ENCODE results near the gene POLR2I. TPM values are rescaled to one million over a fixed set of nuclear protein-coding genes. Genes with fewer than 3 reads are reported as not detected.
A peak's percentile ranks its signal among the peaks of the same experiment; 100 is the strongest.
"Not testable (repeated sequence)": the region's sequence is repeated elsewhere in the genome, so short reads cannot be mapped to it uniquely, and the experiment has no call there.

POLR2I gene
- total RNA-seq, 1 donor from 2014 or later, result 68.9 TPM

- peaks cover 67% of the 10 kb centered on the region for H3K36me3 Mint-ChIP-seq (ENCODE audit: low read depth)
- H3K9me3 Mint-ChIP-seq, result no peaks in the 10 kb centered on the region
- intact Hi-C loops (cut with micrococcal nuclease), result no loop called here
These were observed 28.3 kb downstream of the POLR2I start for GRCh38 chr19:36086326-36086725.

GRCh38 chr19:36084231-36085009, 30.3 kb downstream of the POLR2I start:
- intact Hi-C loops (cut with micrococcal nuclease), result no loop called here
- H3K9me3 Mint-ChIP-seq, result no peaks in the 10 kb centered on the region
- no peak overlapping the region for H3K4me3 Mint-ChIP-seq (ENCODE audit: low read depth)
- DNase-seq (ENCODE audit: low spot score), result no peak
- H3K4me1 Mint-ChIP-seq (ENCODE audit: low read depth), result no peaks in the 10 kb centered on the region
- peaks cover 64% of the 10 kb centered on the region for H3K36me3 Mint-ChIP-seq (ENCODE audit: low read depth)
- no peak overlapping the region for H3K27ac Mint-ChIP-seq
- H3K27me3 Mint-ChIP-seq (ENCODE audit: low read depth), result no peaks in the 10 kb centered on the region

More at GRCh38 chr19:36086326-36086725, 28.3 kb downstream of the POLR2I start:
- no peak for DNase-seq (ENCODE audit: low spot score)
- Mint-ChIP-seq H3K27me3 (ENCODE audit: low read depth) (no peaks in the 10 kb centered on the region), H3K27ac (no peak overlapping the region), H3K4me1 (ENCODE audit: low read depth) (no peaks in the 10 kb centered on the region), H3K4me3 (ENCODE audit: low read depth) (no peak overlapping the region)

DNA sequence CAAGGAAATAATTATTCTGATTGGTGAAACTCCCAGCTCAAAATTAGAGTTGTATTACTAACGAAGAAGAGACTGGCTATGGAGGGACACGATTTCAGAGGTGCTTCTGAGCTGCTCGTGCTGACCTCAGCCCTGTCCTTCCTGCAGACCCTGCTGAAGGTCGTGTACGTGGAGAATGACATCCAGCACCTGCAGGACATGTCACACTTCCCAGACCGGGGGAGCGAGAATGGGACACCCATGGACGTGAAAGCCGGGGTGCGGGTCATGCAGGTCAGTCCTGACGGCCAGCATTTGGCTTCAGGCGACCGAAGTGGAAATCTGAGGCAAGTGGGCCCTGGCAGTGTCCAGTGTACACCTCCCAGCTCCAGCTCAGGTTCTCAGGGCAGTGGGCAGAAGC, 31.8 kb downstream of the POLR2I start:
- Mint-ChIP-seq H3K4me1 (ENCODE audit: low read depth) (no peaks in the 10 kb centered on the region), H3K27ac (no peak overlapping the region), H3K27me3 (ENCODE audit: low read depth) (no peaks in the 10 kb centered on the region), H3K4me3 (ENCODE audit: low read depth) (no peak overlapping the region), H3K9me3 (no peaks in the 10 kb centered on the region), H3K36me3 (ENCODE audit: low read depth) (peaks cover 60% of the 10 kb centered on the region)
- no peak for DNase-seq (ENCODE audit: low spot score)
- intact Hi-C loops (cut with micrococcal nuclease), result no loop called here

DNA sequence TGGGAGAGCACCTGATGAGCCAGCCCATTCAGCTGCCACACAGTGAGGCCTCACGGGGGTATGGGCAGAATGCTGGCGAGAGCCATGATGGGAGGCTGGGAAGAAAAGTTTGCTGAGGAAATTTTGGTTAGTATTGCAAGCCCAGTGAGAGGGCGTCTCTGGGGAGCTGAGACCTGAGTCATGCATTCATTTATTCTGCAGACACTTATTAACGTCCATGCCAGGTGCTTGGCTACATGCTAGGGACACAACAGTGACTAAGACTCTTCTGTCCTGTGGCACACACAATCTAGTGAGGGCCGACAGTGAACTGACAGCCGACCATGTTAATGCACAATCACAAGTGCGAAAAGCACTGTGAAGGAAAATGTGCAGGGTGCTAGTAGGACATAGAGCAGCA, 32.8 kb downstream of the POLR2I start:
- Mint-ChIP-seq H3K27ac (no peak overlapping the region), H3K27me3 (ENCODE audit: low read depth) (no peaks in the 10 kb centered on the region), H3K9me3 (no peaks in the 10 kb centered on the region), H3K36me3 (ENCODE audit: low read depth) (peaks cover 67% of the 10 kb centered on the region), H3K4me3 (ENCODE audit: low read depth) (no peak overlapping the region), H3K4me1 (ENCODE audit: low read depth) (no peaks in the 10 kb centered on the region)
- intact Hi-C loops (cut with micrococcal nuclease), result no loop called here
- no peak for DNase-seq (ENCODE audit: low spot score)

- no peaks in the 10 kb centered on the region for H3K27me3 Mint-ChIP-seq (ENCODE audit: low read depth)
- intact Hi-C loops (cut with micrococcal nuclease), result no loop called here
- H3K36me3 Mint-ChIP-seq (ENCODE audit: low read depth), result peaks cover 65% of the 10 kb centered on the region
- no peak overlapping the region for H3K4me3 Mint-ChIP-seq (ENCODE audit: low read depth)
- no peak for DNase-seq (ENCODE audit: low spot score)
- no peaks in the 10 kb centered on the region for H3K4me1 Mint-ChIP-seq (ENCODE audit: low read depth)
- no peaks in the 10 kb centered on the region for H3K9me3 Mint-ChIP-seq
- no peak overlapping the region for H3K27ac Mint-ChIP-seq
These were observed 33.3 kb downstream of the POLR2I start for GRCh38 chr19:36081385-36081784.

DNA sequence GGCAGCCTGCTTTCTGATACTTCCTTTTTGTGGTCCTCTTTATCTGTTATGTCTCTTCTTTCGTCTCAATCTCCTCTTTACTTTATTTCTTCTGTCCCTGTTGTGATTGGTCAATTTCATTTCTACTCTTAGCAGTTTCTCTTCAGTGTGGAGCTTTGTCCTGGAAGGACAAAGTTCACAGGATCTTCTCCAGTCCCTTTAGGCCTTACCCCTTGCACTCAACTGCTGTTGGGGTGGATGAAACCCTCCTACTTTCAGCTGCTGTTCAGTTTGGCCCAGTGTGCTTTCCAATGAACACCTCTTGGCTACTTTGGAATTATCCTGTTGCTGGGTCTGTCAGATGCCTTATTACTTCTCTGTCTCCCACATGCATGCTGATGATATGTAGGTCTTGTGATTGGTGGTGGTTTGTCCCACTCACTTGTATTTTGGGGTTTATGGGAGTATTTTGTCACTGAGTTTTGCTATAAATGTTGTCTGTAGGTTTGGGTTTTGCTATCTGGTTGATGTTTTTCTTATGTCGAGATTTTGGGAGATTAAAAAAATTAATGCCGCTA, 35.2 kb downstream of the POLR2I start:
- Mint-ChIP-seq H3K9me3 (no peaks in the 10 kb centered on the region), H3K27ac (peak overlapping the region; percentile 38), H3K4me1 (ENCODE audit: low read depth) (no peaks in the 10 kb centered on the region), H3K4me3 (ENCODE audit: low read depth) (no peak overlapping the region), H3K36me3 (ENCODE audit: low read depth) (peaks cover 60% of the 10 kb centered on the region), H3K27me3 (ENCODE audit: low read depth) (no peaks in the 10 kb centered on the region)
- intact Hi-C loops (cut with micrococcal nuclease), result no loop called here
- DNase-seq (ENCODE audit: low spot score), result no peak

DNA sequence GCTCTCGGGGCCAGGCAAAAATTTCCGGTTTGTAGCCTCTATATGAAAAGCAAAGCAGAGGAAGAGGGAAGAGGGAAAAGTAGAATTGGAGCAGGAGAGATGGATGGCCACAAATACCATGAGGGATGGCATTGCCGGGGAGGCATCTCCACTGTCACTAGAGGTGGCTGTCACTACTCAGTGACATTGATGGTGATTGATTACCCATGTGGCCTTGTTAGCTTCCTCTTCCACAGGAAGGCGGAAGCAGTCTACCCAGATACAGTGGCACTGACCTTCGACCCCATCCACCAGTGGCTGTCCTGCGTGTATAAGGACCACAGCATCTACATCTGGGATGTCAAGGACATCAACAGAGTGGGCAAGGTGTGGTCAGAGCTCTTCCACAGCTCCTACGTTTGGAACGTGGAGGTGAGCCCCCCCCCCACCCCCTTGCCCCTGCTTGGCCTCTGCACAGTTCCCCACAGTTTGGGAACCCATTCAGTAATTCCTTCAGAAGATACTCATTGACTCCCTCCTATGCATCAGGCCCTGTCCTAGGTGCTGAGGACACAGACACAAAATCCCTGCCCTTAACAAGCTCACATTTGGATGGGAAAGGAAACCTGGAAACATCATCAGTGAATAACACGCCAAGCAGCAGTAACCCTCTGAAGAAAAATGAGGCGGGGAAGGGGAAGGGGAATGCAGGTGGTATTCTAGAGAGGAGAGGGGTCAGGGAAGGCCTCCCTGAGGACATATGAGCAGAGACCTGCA, 41.4 kb downstream of the POLR2I start:
- intact Hi-C loops (cut with micrococcal nuclease), result no loop called here
- Mint-ChIP-seq H3K27me3 (ENCODE audit: low read depth) (no peaks in the 10 kb centered on the region), H3K9me3 (no peaks in the 10 kb centered on the region)

GRCh38 chr19:36072081-36072480, 42.6 kb downstream of the POLR2I start:
- intact Hi-C loops (cut with micrococcal nuclease), result no loop called here

More for the DNA sequence above, 41.4 kb downstream of the POLR2I start:
- Mint-ChIP-seq H3K4me1 (ENCODE audit: low read depth) (no peaks in the 10 kb centered on the region), H3K4me3 (ENCODE audit: low read depth) (no peak overlapping the region), H3K27ac (no peak overlapping the region), H3K36me3 (ENCODE audit: low read depth) (peaks cover 49% of the 10 kb centered on the region)
- no peak for DNase-seq (ENCODE audit: low spot score)

DNA sequence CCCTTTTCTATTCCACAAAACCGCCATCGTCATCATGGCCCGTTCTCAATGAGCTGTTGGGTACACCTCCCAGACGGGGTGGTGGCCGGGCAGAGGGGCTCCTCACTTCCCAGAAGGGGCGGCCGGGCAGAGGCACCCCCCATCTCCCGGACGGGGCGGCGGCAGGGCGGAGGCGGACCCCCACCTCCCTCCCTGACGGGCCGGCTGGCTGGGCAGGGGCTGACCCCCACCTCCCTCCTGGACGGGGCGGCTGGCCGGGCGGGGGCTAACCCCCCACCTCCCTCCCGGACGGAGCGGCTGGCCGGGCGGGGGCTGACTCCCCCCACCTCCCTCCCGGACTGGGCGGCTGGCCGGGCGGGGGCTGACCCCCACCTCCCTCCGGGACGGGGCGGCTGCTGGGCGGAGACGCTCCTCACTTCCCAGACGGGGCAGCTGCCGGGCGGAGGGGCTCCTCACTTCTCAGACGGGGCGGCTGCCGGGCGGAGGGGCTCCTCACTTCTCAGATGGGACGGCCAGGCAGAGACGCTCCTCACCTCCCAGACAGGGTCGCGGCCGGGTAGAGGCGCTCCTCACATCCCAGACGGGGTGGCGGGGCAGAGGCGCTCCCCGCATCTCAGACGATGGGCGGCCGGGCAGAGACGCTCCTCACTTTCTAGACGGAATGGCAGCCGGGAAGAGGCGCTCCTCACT, 45.7 kb downstream of the POLR2I start:
- H3K27me3 Mint-ChIP-seq (ENCODE audit: low read depth); H3K9me3 Mint-ChIP-seq; intact Hi-C loops (cut with micrococcal nuclease): not testable (repeated sequence)

More at GRCh38 chr19:36072081-36072480, 42.6 kb downstream of the POLR2I start:
- Mint-ChIP-seq H3K36me3 (ENCODE audit: low read depth) (peaks cover 52% of the 10 kb centered on the region), H3K27ac (no peak overlapping the region), H3K4me3 (ENCODE audit: low read depth) (no peak overlapping the region), H3K9me3 (no peaks in the 10 kb centered on the region), H3K4me1 (ENCODE audit: low read depth) (no peaks in the 10 kb centered on the region), H3K27me3 (ENCODE audit: low read depth) (no peaks in the 10 kb centered on the region)
- DNase-seq (ENCODE audit: low spot score), result no peak

GRCh38 chr19:36067681-36068080, 47.0 kb downstream of the POLR2I start:
- DNase-seq (ENCODE audit: low spot score), result no peak
- Mint-ChIP-seq H3K4me1 (ENCODE audit: low read depth) (no peaks in the 10 kb centered on the region), H3K9me3 (no peaks in the 10 kb centered on the region), H3K27me3 (ENCODE audit: low read depth) (no peaks in the 10 kb centered on the region), H3K27ac (no peak overlapping the region), H3K4me3 (ENCODE audit: low read depth) (no peak overlapping the region), H3K36me3 (ENCODE audit: low read depth) (peaks cover 58% of the 10 kb centered on the region)
- intact Hi-C loops (cut with micrococcal nuclease), result no loop called here

More for the DNA sequence above, 45.7 kb downstream of the POLR2I start:
- not testable (repeated sequence) for DNase-seq (ENCODE audit: low spot score); H3K4me3 Mint-ChIP-seq (ENCODE audit: low read depth); H3K4me1 Mint-ChIP-seq (ENCODE audit: low read depth); H3K27ac Mint-ChIP-seq
- peaks cover 61% of the 10 kb centered on the region for H3K36me3 Mint-ChIP-seq (ENCODE audit: low read depth)

DNA sequence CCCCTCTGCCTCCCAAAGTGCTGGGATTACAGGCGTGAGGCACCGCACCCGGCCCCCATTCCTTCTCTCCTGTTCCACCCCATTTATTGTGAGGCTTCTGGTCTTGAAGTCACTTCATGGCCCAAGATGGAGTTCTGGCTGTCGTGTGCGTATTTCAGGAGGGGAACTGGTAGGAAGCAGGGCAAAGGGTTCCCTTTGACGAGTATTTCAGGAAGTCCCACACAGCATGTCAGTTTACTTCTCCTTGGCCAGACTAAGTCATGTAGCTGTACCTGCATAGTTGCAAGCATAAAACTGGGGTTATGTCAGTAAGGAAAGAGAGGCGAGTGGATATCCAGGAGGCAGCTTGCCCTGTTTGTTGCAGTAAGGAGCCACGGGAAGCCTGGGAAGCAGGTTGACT, 49.8 kb downstream of the POLR2I start:
- no peaks in the 10 kb centered on the region for H3K4me1 Mint-ChIP-seq (ENCODE audit: low read depth)
- H3K4me3 Mint-ChIP-seq (ENCODE audit: low read depth), result no peak overlapping the region
- no peak overlapping the region for H3K27ac Mint-ChIP-seq
- H3K27me3 Mint-ChIP-seq (ENCODE audit: low read depth), result no peaks in the 10 kb centered on the region
- DNase-seq (ENCODE audit: low spot score), result no peak
- intact Hi-C loops (cut with micrococcal nuclease), result no loop called here
- H3K36me3 Mint-ChIP-seq (ENCODE audit: low read depth), result peaks cover 56% of the 10 kb centered on the region
- H3K9me3 Mint-ChIP-seq, result no peaks in the 10 kb centered on the region

Data from activated T-helper 2 cell treated with anti-CD3 and anti-CD28 coated beads, Interferon-gamma antibody, Interleukin-2, Interleukin-4, amounts not matched to agents 10 μg/mL and 5 μg/mL and 100 μg/mL, durations not matched to agents 14 hours and 24 hours and 36 hours (primary cell).